Aorta (tissue), 5 donors: ENCODE data around the gene WASHC3. TPM values are rescaled to one million over a fixed set of nuclear protein-coding genes. Genes with fewer than 3 reads are reported as not detected.

Experiments used
- ATAC-seq: fragments of 200-7000 bp; cut with Tn5 transposase; one replicate; pipeline ENCODE4 v1.9.1; 2022; ENCODE audit warnings: moderate library complexity; ENCODE audit not compliant: low FRiP score
- DNase-seq, 2 donors: peaks; one replicate each; pipeline ENCODE4 v3.0.0-alpha.2; 2020
- H3K27ac ChIP-seq, 2 donors: one replicate each; pipeline ENCODE4 v1.5.1; 2013; ENCODE audit warnings: low read length in 2 of 2, mild to moderate bottlenecking in 2 of 2, moderate library complexity in 2 of 2, control low read depth in 1 of 2, inconsistent platforms in 1 of 2, low read depth in 1 of 2
- H3K27me3 ChIP-seq, 2 donors: one replicate each; pipeline ENCODE4 v1.6.1; 2013; ENCODE audit warnings: control low read depth in 1 of 2, low read length in 1 of 2, mild to moderate bottlenecking in 1 of 2, moderate library complexity in 1 of 2; ENCODE audit not compliant: insufficient read depth in 2 of 2, control insufficient read depth in 1 of 2
- H3K36me3 ChIP-seq, 2 donors: one replicate each; pipeline ENCODE4 v1.6.1; 2013; ENCODE audit warnings: control low read depth in 1 of 2, low read length in 1 of 2, mild to moderate bottlenecking in 1 of 2; ENCODE audit not compliant: insufficient read depth in 2 of 2, control insufficient read depth in 1 of 2
- H3K4me1 ChIP-seq, 2 donors: one replicate each; pipeline ENCODE4 v1.6.1; 2013; ENCODE audit warnings: low read length in 2 of 2, control low read depth in 1 of 2, mild to moderate bottlenecking in 1 of 2, moderate library complexity in 1 of 2; ENCODE audit not compliant: insufficient read depth in 2 of 2, control insufficient read depth in 1 of 2
- H3K4me3 ChIP-seq, 2 donors: one replicate each; pipeline ENCODE4 v1.5.1; 2013; ENCODE audit warnings: low read length in 2 of 2, control low read depth in 1 of 2, mild to moderate bottlenecking in 1 of 2
- H3K9me3 ChIP-seq: one replicate; pipeline ENCODE4 v1.6.1; 2013; ENCODE audit warnings: mild to moderate bottlenecking, low read length; ENCODE audit not compliant: control insufficient read depth
- WGBS, 2 donors: extraction: QIAGEN DNeasy Blood & Tissue Kit; methylation state at CpG; one replicate each; pipeline ENCODE4 v1.1.7; 2013; 5-methylcytosine and 5-hydroxymethylcytosine counted together
- intact Hi-C, 2 donors: fragments of 100-400 bp; cut with DNase I; formaldehyde crosslinking; loops; one replicate each; pipeline versions ENCODE4 v1.14.2 to v1.15.0; 2022
- polyA plus RNA-seq, 2 donors: library from polyadenylated mRNA; stranded (reverse); fragments of 200-250 nt; gene quantifications; one replicate each; pipeline ENCODE4 v1.2.3, GENCODE V29; 2013
- total RNA-seq, 2 donors: library from RNA; stranded (reverse); fragmentation: NEBNext Ultra II Directional; extraction: Animal tissue kit (Norgen Biotek cat#: 25700); gene quantifications; one replicate each; pipeline ENCODE4 v1.2.1, GENCODE V29; 2021
- donor health status: healthy with polysubstance abuse.
- donor health status: Bipolar disorder and iron deficiency.
- donor health status: DM: no; HTN: no; CAD: no.
- donor health status: DM: no; HTN: no; CAD: no.
- donor health status: DM: yes; HTN: yes; CAD: no.

WASHC3 gene
- total and polyA plus RNA-seq, 4 donors: 36.9 to 70.7 (median 59.7) TPM

DNA sequence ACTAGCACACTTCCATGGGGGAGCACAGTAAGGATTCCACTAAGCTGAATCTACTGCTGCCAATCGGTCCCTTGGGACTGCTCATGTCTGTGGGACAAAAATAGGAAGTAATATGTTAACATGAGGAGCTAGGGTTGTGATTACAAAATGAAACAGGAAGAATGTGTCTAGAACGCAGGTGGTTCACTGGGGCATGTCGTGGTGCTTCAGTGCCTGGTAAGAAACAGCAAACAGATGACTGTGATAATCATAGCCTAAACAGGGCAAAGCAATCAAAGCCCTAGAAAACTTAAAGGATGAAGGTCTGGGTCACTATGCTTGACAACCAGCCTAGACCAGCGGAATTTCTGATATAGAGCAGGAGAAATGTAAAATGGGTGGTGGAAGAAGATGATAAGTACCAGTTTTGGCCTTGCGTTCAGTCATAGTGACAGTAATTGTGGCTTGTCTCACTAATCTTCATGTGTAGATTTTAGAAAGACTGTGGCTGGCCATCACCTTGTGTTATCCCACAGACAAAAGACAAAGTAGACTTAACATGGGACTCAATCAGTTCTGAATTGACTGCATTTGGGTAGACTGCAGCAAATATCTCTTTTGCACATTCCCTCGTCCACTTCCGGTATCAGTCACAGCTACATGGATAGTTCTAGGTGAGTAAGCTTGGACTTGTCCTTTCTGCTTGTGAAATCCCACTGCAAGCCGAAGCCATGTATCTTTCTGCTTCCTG lies 51.4 kb downstream of the WASHC3 start:
- ATAC-seq (no peak), DNase-seq (no peak)
- Histone ChIP-seq H3K36me3 (peaks cover 0 to 2% of the 10 kb centered on the region in 2 donors), H3K4me1 (no peaks in the 10 kb centered on the region), H3K9me3 (no peaks in the 10 kb centered on the region), H3K27ac (no peak overlapping the region), H3K4me3 (no peak overlapping the region), H3K27me3 (no peaks in the 10 kb centered on the region)
- 87% methylated on average over 8 of the region's 8 CpGs for WGBS, 2 donors
- intact Hi-C loops: no loop called here

DNA sequence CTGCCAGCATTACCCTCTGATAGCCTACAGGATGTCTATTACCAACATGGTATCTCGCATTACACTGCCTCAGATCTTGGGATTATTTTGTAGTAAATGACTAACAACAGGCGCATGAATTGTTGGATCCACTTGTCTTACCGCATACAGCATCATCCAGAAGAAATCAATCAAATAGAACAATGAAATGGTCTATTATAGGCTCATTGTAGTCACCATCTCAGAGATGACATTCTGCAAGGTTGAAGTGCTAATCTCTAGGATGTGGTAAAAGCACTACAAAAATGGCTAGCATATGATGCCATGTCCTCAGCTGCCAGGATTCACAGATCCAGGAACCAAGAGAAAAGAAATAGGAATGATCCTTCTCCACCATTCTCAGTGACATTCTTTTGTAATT lies 52.0 kb downstream of the WASHC3 start:
- Histone ChIP-seq H3K4me3 (no peak overlapping the region), H3K9me3 (no peaks in the 10 kb centered on the region), H3K36me3 (peaks cover 0 to 2% of the 10 kb centered on the region in 2 donors), H3K27ac (no peak overlapping the region), H3K4me1 (no peaks in the 10 kb centered on the region), H3K27me3 (no peaks in the 10 kb centered on the region)
- WGBS, 2 donors: 96 to 97% methylated on average over 3 of the region's 3 CpGs
- DNase-seq (no peak), ATAC-seq (no peak)
- intact Hi-C loops: no loop called here

- Histone ChIP-seq H3K4me3 (no peak overlapping the region), H3K27me3 (no peaks in the 10 kb centered on the region), H3K9me3 (no peaks in the 10 kb centered on the region), H3K4me1 (no peaks in the 10 kb centered on the region), H3K27ac (no peak overlapping the region), H3K36me3 (peaks cover 0 to 2% of the 10 kb centered on the region in 2 donors)
- no peak for ATAC-seq
- intact Hi-C loops: no loop called here
- WGBS, 2 donors: 83 to 89% methylated on average over 1 of the region's 1 CpG
- no peak for DNase-seq
These were observed 53.1 kb downstream of the WASHC3 start for GRCh38 chr12:102008615-102009126.

GRCh38 chr12:102005256-102005655 lies 56.5 kb downstream of the WASHC3 start:
- Histone ChIP-seq H3K27ac (no peak overlapping the region), H3K4me1 (no peaks in the 10 kb centered on the region), H3K36me3 (no peaks in the 10 kb centered on the region), H3K27me3 (no peaks in the 10 kb centered on the region), H3K4me3 (no peak overlapping the region), H3K9me3 (no peaks in the 10 kb centered on the region)
- 82 to 87% methylated on average over 5 of the region's 5 CpGs for WGBS, 2 donors
- intact Hi-C loops: no loop called here
- no peak for ATAC-seq
- no peak for DNase-seq

- no peaks in the 10 kb centered on the region for H3K27me3 ChIP-seq
- DNase-seq: no peak
- no peak overlapping the region for H3K4me3 ChIP-seq
- no peak overlapping the region for H3K27ac ChIP-seq
- WGBS, 2 donors: 80 to 88% methylated on average over 5 of the region's 5 CpGs
- no peaks in the 10 kb centered on the region for H3K4me1 ChIP-seq
- intact Hi-C loops: no loop called here
- no peaks in the 10 kb centered on the region for H3K36me3 ChIP-seq
- ATAC-seq: no peak
- no peaks in the 10 kb centered on the region for H3K9me3 ChIP-seq
These were observed 64.7 kb downstream of the WASHC3 start for GRCh38 chr12:101997102-101997501.

DNA sequence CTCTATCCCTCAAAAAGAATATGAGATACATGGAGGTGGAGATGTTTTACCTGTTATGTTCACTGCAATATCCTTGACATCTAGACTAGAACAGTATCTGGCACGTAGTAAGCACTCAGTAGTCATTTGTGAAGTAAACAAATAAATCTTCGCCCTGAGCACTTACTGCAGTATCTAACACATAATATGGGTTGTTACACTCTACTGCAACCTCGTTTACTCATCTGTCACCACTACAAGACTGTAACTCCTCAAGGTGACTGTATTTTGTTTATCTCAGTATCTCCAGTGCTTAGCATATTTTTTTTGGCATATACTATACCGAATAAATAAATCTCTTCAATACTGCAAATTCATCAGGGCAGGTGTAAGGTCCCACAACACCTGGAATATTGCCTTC lies 66.1 kb downstream of the WASHC3 start:
- H3K36me3 ChIP-seq: no peaks in the 10 kb centered on the region
- no peak overlapping the region for H3K27ac ChIP-seq
- no peaks in the 10 kb centered on the region for H3K9me3 ChIP-seq
- intact Hi-C loops: no loop called here
- WGBS, 2 donors: 69 to 70% methylated on average over 4 of the region's 4 CpGs
- H3K27me3 ChIP-seq: no peaks in the 10 kb centered on the region
- no peaks in the 10 kb centered on the region for H3K4me1 ChIP-seq
- no peak for DNase-seq
- no peak overlapping the region for H3K4me3 ChIP-seq
- no peak for ATAC-seq

GRCh38 chr12:101992091-101992490 lies 69.7 kb downstream of the WASHC3 start:
- ATAC-seq: no peak
- Histone ChIP-seq H3K4me1 (no peaks in the 10 kb centered on the region), H3K9me3 (no peaks in the 10 kb centered on the region), H3K27me3 (no peaks in the 10 kb centered on the region), H3K4me3 (no peak overlapping the region), H3K27ac (no peak overlapping the region), H3K36me3 (no peaks in the 10 kb centered on the region)
- DNase-seq: no peak
- intact Hi-C loops: no loop called here
- 65 to 75% methylated on average over 2 of the region's 2 CpGs for WGBS, 2 donors

DNA sequence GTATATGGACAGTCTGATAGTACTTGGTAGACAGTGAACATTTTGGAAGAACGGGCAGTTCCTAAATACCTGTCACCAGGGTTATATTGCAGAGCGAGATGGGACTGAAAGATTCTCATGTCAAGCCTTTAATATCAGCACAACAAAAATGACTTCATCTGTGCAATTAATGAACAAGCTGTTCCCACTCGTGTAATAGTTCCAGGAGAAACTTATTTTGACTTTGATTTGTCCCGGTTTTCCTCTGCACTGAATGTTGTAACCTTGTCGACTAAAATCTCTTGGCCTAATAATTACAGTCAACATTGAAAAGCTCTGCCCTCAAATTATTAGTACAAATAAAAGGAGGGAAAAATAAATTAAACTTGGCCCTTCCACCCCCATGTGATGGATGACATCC lies 79.5 kb downstream of the WASHC3 start:
- Histone ChIP-seq H3K27ac (no peak overlapping the region), H3K4me3 (no peak overlapping the region), H3K4me1 (peaks cover 0 to 2% of the 10 kb centered on the region in 2 donors), H3K9me3 (no peaks in the 10 kb centered on the region), H3K27me3 (no peaks in the 10 kb centered on the region), H3K36me3 (no peaks in the 10 kb centered on the region)
- WGBS, 2 donors: 72 to 73% methylated on average over 5 of the region's 5 CpGs
- intact Hi-C loops: no loop called here
- ATAC-seq: no peak
- no peak for DNase-seq

- Histone ChIP-seq H3K9me3 (no peaks in the 10 kb centered on the region), H3K27ac (no peak overlapping the region), H3K36me3 (no peaks in the 10 kb centered on the region), H3K27me3 (no peaks in the 10 kb centered on the region), H3K4me1 (peaks cover 0 to 2% of the 10 kb centered on the region in 2 donors), H3K4me3 (no peak overlapping the region)
- ATAC-seq (no peak), DNase-seq (no peak)
- intact Hi-C loops: no loop called here
- 19 to 41% methylated on average over 2 of the region's 2 CpGs for WGBS, 2 donors
These were observed 79.9 kb downstream of the WASHC3 start for GRCh38 chr12:101981868-101982267.
